PC-9 (cell line): ENCODE results near the gene ANKRD26. TPM values are rescaled to one million over a fixed set of nuclear protein-coding genes. Genes with fewer than 3 reads are reported as not detected.
"Not testable (repeated sequence)": the region's sequence is repeated elsewhere in the genome, so short reads cannot be mapped to it uniquely, and the experiment has no call there.

Experiments
- BruUV-seq: library from RNA; stranded (reverse); fragments of 400-500 nt; replicated peaks from 2 replicates; lab custom pipeline; 2021; lab: Mats Ljungman, UMichigan
- CTCF ChIA-PET: fragments of 300-600 bp; sonication (Branson Sonifier 250); formaldehyde crosslinking; loops from one replicate; lab custom pipeline; 2022; ENCODE audit warnings: antibody characterized with exemption; lab: Charles Lee
- POLR2A ChIA-PET: fragments of 300-600 bp; sonication (Branson Sonifier 250); formaldehyde crosslinking; loops from one replicate; lab custom pipeline; 2022; ENCODE audit warnings: antibody characterized with exemption; ENCODE audit not compliant: unreplicated experiment; lab: Charles Lee
- DNase-seq, 2 experiments: peaks; one replicate each; pipeline versions ENCODE4 v3.0.0 to v3.0.0-alpha.2; 2015 to 2022; ENCODE audit warnings: mixed read lengths in 1 of 2
- H2AFZ ChIP-seq: fragments of 200-600 bp; sonication (generic); 2 replicates; pipeline ENCODE4 v1.8.1; 2017; ENCODE audit warnings: antibody characterized with exemption
- H3F3A ChIP-seq: fragments of 200-600 bp; sonication (generic); 2 replicates; pipeline ENCODE4 v1.8.1; 2017; ENCODE audit warnings: antibody characterized with exemption, mild to moderate bottlenecking, low read depth; ENCODE audit not compliant: insufficient read depth
- H3K27ac ChIP-seq: fragments of 200-600 bp; sonication (generic); 2 replicates; pipeline ENCODE4 v1.6.1; 2016; ENCODE audit warnings: mixed run types
- H3K27me3 ChIP-seq: fragments of 200-600 bp; sonication (generic); 2 replicates; pipeline ENCODE4 v1.6.1; 2016; ENCODE audit warnings: low read depth, mixed run types; ENCODE audit not compliant: insufficient read depth
- H3K36me3 ChIP-seq: fragments of 200-600 bp; sonication (generic); 2 replicates; pipeline ENCODE4 v1.6.1; 2016; ENCODE audit warnings: low read depth, mixed run types
- H3K4me1 ChIP-seq: fragments of 200-600 bp; sonication (generic); replicated peaks from 2 replicates; pipeline ENCODE4 v1.6.1; 2016; ENCODE audit warnings: mixed run types; ENCODE audit not compliant: insufficient read depth
- H3K4me2 ChIP-seq: fragments of 200-600 bp; sonication (generic); 2 replicates; pipeline ENCODE4 v1.6.1; 2017; ENCODE audit warnings: mixed run types
- H3K4me3 ChIP-seq: fragments of 200-600 bp; sonication (generic); 2 replicates; pipeline ENCODE4 v1.6.1; 2016; ENCODE audit warnings: mixed run types
- H3K79me2 ChIP-seq: fragments of 200-600 bp; sonication (generic); 2 replicates; pipeline ENCODE4 v1.6.1; 2017; ENCODE audit warnings: low read depth, mixed run types
- H3K9me2 ChIP-seq: fragments of 200-600 bp; sonication (generic); 2 replicates; pipeline ENCODE4 v1.8.1; 2017; ENCODE audit warnings: mild to moderate bottlenecking; ENCODE audit not compliant: insufficient read depth
- H3K9me3 ChIP-seq: fragments of 200-600 bp; sonication (generic); 2 replicates; pipeline ENCODE4 v1.8.1; 2016; ENCODE audit warnings: low read depth; ENCODE audit not compliant: insufficient read depth
- H4K20me1 ChIP-seq: fragments of 200-600 bp; sonication (generic); 2 replicates; pipeline ENCODE4 v1.8.1; 2017; ENCODE audit not compliant: insufficient read depth
- EZH2 ChIP-seq: fragments of 200-600 bp; sonication (generic); IDR thresholded peaks from 2 replicates; pipeline ENCODE4 v1.8.0; 2017; ENCODE audit warnings: antibody characterized with exemption, low read depth
- intact Hi-C: fragments of 100-400 bp; cut with micrococcal nuclease; formaldehyde crosslinking; loops from one replicate; pipeline ENCODE4 v1.10.0; 2022; ENCODE audit not compliant: unreplicated experiment
- total RNA-seq: library from RNA; stranded (reverse); gene quantifications from 2 replicates; pipeline ENCODE4 v1.2.3, GENCODE V29; 2021
- TF ChIP-seq, protein P1 (sequence below): fragments of 200-600 bp; sonication (generic); conservative IDR thresholded peaks from 2 replicates; pipeline ENCODE4 v1.6.1; 2017; ENCODE audit warnings: mixed run types, antibody characterized with exemption, mild to moderate bottlenecking, moderate library complexity

The ANKRD26 gene
- total RNA-seq, 1 experiment from 2014 or later = 12.9 TPM

DNA sequence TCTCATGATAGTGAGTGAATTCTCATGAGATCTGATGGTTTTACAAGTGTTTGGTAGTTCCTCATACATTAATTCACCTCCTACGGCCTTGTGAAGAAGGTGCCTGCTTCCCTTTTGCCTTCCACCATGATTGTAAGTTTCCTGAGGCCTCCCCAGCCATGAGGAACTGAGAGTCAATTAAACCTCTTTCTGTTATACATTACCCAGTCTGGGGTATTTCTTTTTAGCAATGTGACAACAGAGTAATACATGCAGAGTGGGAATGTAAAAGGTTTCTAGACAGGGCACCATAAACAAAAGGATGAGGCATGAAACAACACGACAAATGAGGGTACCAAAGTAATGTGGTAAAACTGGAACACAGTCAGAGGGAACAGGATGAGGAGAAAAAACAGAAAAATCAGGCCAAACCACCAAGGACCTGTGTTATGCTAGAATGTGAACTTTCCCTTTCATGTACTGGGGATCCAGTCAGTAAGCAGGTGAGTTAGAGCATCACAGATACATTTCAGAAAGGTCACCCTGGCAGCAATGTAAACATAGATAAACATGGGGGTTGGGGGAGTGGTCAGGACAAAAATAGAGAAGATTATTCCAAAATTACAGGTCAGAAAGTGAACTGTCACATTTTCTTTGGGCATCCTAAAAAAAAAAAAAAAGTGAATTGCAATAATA, 31.9 kb downstream of the ANKRD26 start:
- H3F3A ChIP-seq = no peaks in the 10 kb centered on the region
- POLR2A ChIA-PET = no interaction called here
- H2AFZ ChIP-seq = no peak overlapping the region
- no peaks in the 10 kb centered on the region for H3K9me3 ChIP-seq
- no peaks in the 10 kb centered on the region for H3K36me3 ChIP-seq
- DNase-seq = no peak
- no TSS peak for BruUV-seq
- no peaks in the 10 kb centered on the region for H3K9me2 ChIP-seq
- no peaks in the 10 kb centered on the region for H3K4me1 ChIP-seq
- TF ChIP-seq, protein P1, sequence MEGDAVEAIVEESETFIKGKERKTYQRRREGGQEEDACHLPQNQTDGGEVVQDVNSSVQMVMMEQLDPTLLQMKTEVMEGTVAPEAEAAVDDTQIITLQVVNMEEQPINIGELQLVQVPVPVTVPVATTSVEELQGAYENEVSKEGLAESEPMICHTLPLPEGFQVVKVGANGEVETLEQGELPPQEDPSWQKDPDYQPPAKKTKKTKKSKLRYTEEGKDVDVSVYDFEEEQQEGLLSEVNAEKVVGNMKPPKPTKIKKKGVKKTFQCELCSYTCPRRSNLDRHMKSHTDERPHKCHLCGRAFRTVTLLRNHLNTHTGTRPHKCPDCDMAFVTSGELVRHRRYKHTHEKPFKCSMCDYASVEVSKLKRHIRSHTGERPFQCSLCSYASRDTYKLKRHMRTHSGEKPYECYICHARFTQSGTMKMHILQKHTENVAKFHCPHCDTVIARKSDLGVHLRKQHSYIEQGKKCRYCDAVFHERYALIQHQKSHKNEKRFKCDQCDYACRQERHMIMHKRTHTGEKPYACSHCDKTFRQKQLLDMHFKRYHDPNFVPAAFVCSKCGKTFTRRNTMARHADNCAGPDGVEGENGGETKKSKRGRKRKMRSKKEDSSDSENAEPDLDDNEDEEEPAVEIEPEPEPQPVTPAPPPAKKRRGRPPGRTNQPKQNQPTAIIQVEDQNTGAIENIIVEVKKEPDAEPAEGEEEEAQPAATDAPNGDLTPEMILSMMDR = no peak
- TF ChIP-seq EZH2 = no peak
- intact Hi-C loops = no loop called here
- no peak overlapping the region for H3K27ac ChIP-seq
- no peak overlapping the region for H3K4me2 ChIP-seq
- H3K27me3 ChIP-seq = no peaks in the 10 kb centered on the region
- H4K20me1 ChIP-seq = no peaks in the 10 kb centered on the region
- CTCF ChIA-PET = no interaction called here
- H3K79me2 ChIP-seq = no peaks in the 10 kb centered on the region
- H3K4me3 ChIP-seq = no peak overlapping the region

DNA sequence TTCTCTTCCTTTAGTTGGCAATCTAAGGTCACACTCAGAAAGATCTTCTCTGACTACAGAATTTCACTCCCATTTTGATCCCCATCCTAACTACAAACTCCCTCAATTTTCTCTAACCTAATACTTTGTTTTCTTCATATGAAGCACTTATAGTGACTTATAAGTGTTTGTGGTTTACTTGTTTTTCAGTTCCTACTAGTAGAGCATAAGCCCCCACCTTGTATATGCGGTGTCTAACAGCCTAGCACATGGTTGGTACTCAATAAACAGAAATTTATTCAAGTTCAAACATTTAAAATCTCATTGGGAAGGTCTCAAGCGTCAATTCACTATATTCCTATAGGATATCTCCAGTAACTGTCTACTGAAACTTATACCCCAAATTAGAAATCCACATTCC, 35.2 kb downstream of the ANKRD26 start:
- no peak overlapping the region for H3K4me3 ChIP-seq
- no peaks in the 10 kb centered on the region for H3K79me2 ChIP-seq
- no peaks in the 10 kb centered on the region for H3K27me3 ChIP-seq
- H3K4me2 ChIP-seq = no peak overlapping the region
- POLR2A ChIA-PET = no interaction called here
- CTCF ChIA-PET = interaction anchor here (0.6 kb wide), 1 partner anchor 1378 kb away, joined by 3 read pairs; no protein-coding TSS in a partner anchor
- no peaks in the 10 kb centered on the region for H3K36me3 ChIP-seq
- no TSS peak for BruUV-seq
- no peak overlapping the region for H3K27ac ChIP-seq
- intact Hi-C loops = no loop called here
- TF ChIP-seq, protein P1 = no peak
- TF ChIP-seq EZH2 = no peak
- no peaks in the 10 kb centered on the region for H3K9me3 ChIP-seq
- no peaks in the 10 kb centered on the region for H4K20me1 ChIP-seq
- no peak for DNase-seq
- H2AFZ ChIP-seq = no peak overlapping the region
- H3F3A ChIP-seq = no peaks in the 10 kb centered on the region
- H3K4me1 ChIP-seq = no peaks in the 10 kb centered on the region
- no peaks in the 10 kb centered on the region for H3K9me2 ChIP-seq

DNA sequence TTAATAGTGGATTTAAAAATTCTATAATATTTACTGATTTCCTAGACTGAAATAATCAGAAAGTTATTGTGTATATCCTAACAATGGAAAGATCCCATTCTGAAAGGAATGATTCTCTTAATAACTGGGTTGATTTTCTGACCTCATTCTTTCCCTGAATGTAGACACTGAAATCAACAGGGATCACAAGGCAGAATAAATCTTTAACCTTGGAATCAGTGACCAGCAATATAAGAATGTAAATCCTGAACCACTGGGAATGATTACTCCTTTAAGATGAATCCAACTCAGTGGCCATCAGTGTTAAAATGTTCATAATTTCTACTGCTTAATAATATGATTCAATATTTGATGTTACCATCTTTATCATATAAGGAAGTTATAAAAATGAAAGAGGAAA, 47.6 kb downstream of the ANKRD26 start:
- Histone ChIP-seq H3K79me2 (no peaks in the 10 kb centered on the region), H3K36me3 (0 out of 2 replicates have a peak, but pooled peaks cover 5% of the 10 kb centered on the region), H2AFZ (no peak overlapping the region), H4K20me1 (no peaks in the 10 kb centered on the region), H3F3A (no peaks in the 10 kb centered on the region), H3K9me2 (no peaks in the 10 kb centered on the region), H3K9me3 (no peaks in the 10 kb centered on the region), H3K27me3 (no peaks in the 10 kb centered on the region), H3K4me2 (no peak overlapping the region), H3K27ac (no peak overlapping the region), H3K4me1 (no peaks in the 10 kb centered on the region), H3K4me3 (no peak overlapping the region)
- ChIA-PET POLR2A (no interaction called here), CTCF (no interaction called here)
- no TSS peak for BruUV-seq
- DNase-seq = no peak
- intact Hi-C loops = no loop called here
- no peak for TF ChIP-seq EZH2
- TF ChIP-seq, protein P1 = no peak

DNA sequence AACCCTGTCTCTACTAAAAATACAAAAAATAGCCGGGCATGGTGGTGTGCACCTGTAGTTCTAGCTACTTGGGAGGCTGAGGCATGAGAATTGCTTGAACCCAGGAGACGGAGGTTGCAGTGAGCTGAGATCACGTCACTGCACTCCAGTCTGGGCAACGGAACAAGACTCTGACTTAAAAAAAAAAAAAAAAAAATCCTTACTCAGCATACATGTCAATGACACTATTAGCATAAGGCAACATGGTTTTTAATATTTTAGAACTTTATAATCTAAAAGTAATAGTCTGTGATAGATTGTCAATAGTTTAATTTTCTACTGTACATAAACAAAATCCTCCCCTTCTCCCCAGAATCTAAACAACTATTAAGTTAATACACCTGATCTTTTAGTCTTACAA, 55.0 kb downstream of the ANKRD26 start:
- H3K4me2 ChIP-seq, intact Hi-C loops, H3K4me1 ChIP-seq, H3K9me3 ChIP-seq, CTCF ChIA-PET, H2AFZ ChIP-seq, POLR2A ChIA-PET, H3K27me3 ChIP-seq, H4K20me1 ChIP-seq, H3F3A ChIP-seq, DNase-seq, H3K36me3 ChIP-seq, H3K4me3 ChIP-seq, H3K27ac ChIP-seq, BruUV-seq, H3K79me2 ChIP-seq, H3K9me2 ChIP-seq: not testable (repeated sequence)
